ENCODE data around the gene REM2. TPM values are rescaled to one million over a fixed set of nuclear protein-coding genes. Genes with fewer than 3 reads are reported as not detected.

REM2 gene
- total RNA-seq, 1 experiment from 2014 or later, result 1.2 TPM

GRCh38 chr14:22898302-22899090 lies 15.5 kb downstream of the REM2 start:
- Histone ChIP-seq H4K91ac (ENCODE audit: insufficient read length, low read depth, low read length) (no peak overlapping the region), H4K20me1 (ENCODE audit: control insufficient read depth, insufficient read depth, insufficient read length) (no peaks in the 10 kb centered on the region), H3K79me1 (ENCODE audit: insufficient read depth, low read depth, low read length, poor library complexity, severe bottlenecking) (no peaks in the 10 kb centered on the region), H3K4me1 (ENCODE audit: insufficient read depth, low read length) (no peaks in the 10 kb centered on the region), H3K79me2 (ENCODE audit: insufficient read depth, low read length) (no peaks in the 10 kb centered on the region), H3K4ac (ENCODE audit: low read depth, low read length) (no peak overlapping the region), H4K5ac (ENCODE audit: insufficient read length, low read depth, low read length) (no peak overlapping the region), H3K18ac (ENCODE audit: insufficient read length, low read depth, low read length) (no peak overlapping the region), H2AFZ (ENCODE audit: low read length) (no peak overlapping the region), H3T11ph (ENCODE audit: low read length) (no peak overlapping the region), H2BK120ac (ENCODE audit: low read depth, low read length, poor library complexity, severe bottlenecking) (no peak overlapping the region), H3K23me2 (ENCODE audit: insufficient read length, low read depth, low read length, poor library complexity, severe bottlenecking) (no peaks in the 10 kb centered on the region), H3K9ac (ENCODE audit: extremely low read depth, insufficient read length, low read length) (no peak overlapping the region), H2BK20ac (ENCODE audit: low read depth, low read length, poor library complexity, severe bottlenecking) (no peak overlapping the region), H3K14ac (ENCODE audit: insufficient read depth, low read length) (no peak overlapping the region), H3K23ac (ENCODE audit: insufficient read length, low read depth, low read length) (no peak overlapping the region), H2BK5ac (ENCODE audit: insufficient read length, low read length) (no peak overlapping the region), H2BK12ac (ENCODE audit: insufficient read length, low read depth, low read length) (no peak overlapping the region), H3K27me3 (ENCODE audit: insufficient read depth, low read length) (peaks cover 9% of the 10 kb centered on the region; the same call in 1 of the 2 replicates), H3K56ac (ENCODE audit: insufficient read length, low read depth, low read length) (no peak overlapping the region), H4K8ac (replicated peaks; ENCODE audit: insufficient read length, low read depth, low read length) (no peak overlapping the region), H3K4me2 (ENCODE audit: insufficient read depth, insufficient read length, low read length) (no peak overlapping the region), H3K27ac (ENCODE audit: insufficient read length, low read depth, low read length) (no peak overlapping the region), H2BK15ac (ENCODE audit: low read depth, low read length) (no peak overlapping the region), H3K9me3 (ENCODE audit: control insufficient read depth, low read depth, low read length) (no peaks in the 10 kb centered on the region), H2AK5ac (ENCODE audit: insufficient read length, low read length) (no peak overlapping the region)
- H3K4me3 Mint-ChIP-seq, result no peak overlapping the region
- peaks cover 18 to 21% of the 10 kb centered on the region in 2 experiments for H3K4me1 Mint-ChIP-seq
- peaks cover 45% of the 10 kb centered on the region for H3K27me3 Mint-ChIP-seq (ENCODE audit: low read depth)
- TF ChIP-seq CTCF (conservative IDR thresholded peaks at IDR 0.05), result no peak
- H3K27ac Mint-ChIP-seq, result no peak overlapping the region
- DNase-seq, result no peak
- no CpG with 5 or more reads among the region's 8 CpGs for WGBS (ENCODE audit: extremely low coverage, insufficient read length, low lambda C conversion rate)
- H3K9me3 Mint-ChIP-seq, result no peaks in the 10 kb centered on the region
- peaks cover 16 to 32% (median 22%) of the 10 kb centered on the region in 3 experiments; a peak in 6 of 7 replicates for H3K36me3 Mint-ChIP-seq (ENCODE audit: insufficient read depth in 1 of 3, low read depth in 3 of 3)
